ENCODE results near the gene INPP4A. TPM values are rescaled to one million over a fixed set of nuclear protein-coding genes. Genes with fewer than 3 reads are reported as not detected.
A peak's percentile ranks its signal among the peaks of the same experiment; 100 is the strongest.

Gene INPP4A
- total RNA-seq, 1 experiment from 2014 or later: 26.7 TPM

DNA sequence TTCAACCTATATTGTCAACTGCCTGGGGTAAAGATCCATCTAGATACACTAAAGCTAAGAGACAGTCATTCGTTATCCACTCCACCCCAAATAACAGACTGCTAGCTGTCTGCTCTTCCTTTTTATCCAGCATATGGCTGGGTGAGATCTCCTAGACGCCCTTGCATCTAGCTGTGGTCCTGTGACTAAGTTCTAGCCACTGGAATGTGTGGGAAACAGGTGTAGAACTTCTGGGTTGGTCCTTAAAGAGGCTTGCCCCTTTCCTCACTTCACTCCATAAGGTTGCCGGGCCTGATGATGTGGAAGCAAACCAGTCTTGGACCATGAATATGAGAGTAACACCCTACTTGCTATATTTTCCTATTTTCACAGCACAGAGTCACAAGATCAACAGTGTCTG, 160.4 kb downstream of the INPP4A start:
- CTCF ChIA-PET: no interaction called here
- intact Hi-C loops (cut with micrococcal nuclease; ENCODE audit: unreplicated experiment): no loop called here
- H3K4me1 Mint-ChIP-seq (ENCODE audit: low read depth, unreplicated experiment): peaks cover 23% of the 10 kb centered on the region
- no peaks in the 10 kb centered on the region for H3K27me3 Mint-ChIP-seq (ENCODE audit: unreplicated experiment)
- H3K4me3 Mint-ChIP-seq (ENCODE audit: low read depth, unreplicated experiment): no peak overlapping the region
- no TSS peak for BruUV-seq (replicated peaks)
- H3K9me3 Mint-ChIP-seq (ENCODE audit: low read depth, unreplicated experiment): no peaks in the 10 kb centered on the region
- H3K27ac Mint-ChIP-seq (ENCODE audit: unreplicated experiment): peak overlapping the region; percentile 33
- TF ChIP-seq, protein P1, sequence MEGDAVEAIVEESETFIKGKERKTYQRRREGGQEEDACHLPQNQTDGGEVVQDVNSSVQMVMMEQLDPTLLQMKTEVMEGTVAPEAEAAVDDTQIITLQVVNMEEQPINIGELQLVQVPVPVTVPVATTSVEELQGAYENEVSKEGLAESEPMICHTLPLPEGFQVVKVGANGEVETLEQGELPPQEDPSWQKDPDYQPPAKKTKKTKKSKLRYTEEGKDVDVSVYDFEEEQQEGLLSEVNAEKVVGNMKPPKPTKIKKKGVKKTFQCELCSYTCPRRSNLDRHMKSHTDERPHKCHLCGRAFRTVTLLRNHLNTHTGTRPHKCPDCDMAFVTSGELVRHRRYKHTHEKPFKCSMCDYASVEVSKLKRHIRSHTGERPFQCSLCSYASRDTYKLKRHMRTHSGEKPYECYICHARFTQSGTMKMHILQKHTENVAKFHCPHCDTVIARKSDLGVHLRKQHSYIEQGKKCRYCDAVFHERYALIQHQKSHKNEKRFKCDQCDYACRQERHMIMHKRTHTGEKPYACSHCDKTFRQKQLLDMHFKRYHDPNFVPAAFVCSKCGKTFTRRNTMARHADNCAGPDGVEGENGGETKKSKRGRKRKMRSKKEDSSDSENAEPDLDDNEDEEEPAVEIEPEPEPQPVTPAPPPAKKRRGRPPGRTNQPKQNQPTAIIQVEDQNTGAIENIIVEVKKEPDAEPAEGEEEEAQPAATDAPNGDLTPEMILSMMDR (IDR thresholded peaks at IDR 0.05; ENCODE audit: unreplicated experiment): no peak
- H3K36me3 Mint-ChIP-seq (ENCODE audit: insufficient read depth, unreplicated experiment): peaks cover 59% of the 10 kb centered on the region
- no peak for DNase-seq

DNA sequence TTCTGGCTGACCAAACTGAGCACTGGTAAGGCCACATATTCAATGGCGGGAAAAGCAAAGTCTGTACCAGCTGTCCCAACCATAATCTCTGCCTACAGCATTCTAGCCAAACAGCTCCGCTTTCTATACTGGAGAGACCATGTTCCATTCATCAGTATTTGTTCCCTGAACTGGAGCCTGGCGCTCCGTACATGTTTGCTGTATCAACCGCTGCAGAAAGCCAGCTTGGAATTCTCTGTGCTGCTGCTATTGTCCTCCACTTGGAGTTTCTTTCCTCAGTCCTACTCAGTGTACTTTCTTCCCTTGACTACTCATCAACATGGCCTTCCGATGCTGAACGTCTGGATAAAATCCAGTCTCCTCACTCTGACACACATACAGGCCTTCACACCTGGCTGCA, 161.8 kb downstream of the INPP4A start:
- DNase-seq: no peak
- TF ChIP-seq, protein P1 (IDR thresholded peaks at IDR 0.05; ENCODE audit: unreplicated experiment): no peak
- Mint-ChIP-seq H3K9me3 (ENCODE audit: low read depth, unreplicated experiment) (no peaks in the 10 kb centered on the region), H3K4me1 (ENCODE audit: low read depth, unreplicated experiment) (peaks cover 23% of the 10 kb centered on the region), H3K27me3 (ENCODE audit: unreplicated experiment) (no peaks in the 10 kb centered on the region), H3K36me3 (ENCODE audit: insufficient read depth, unreplicated experiment) (peaks cover 60% of the 10 kb centered on the region), H3K27ac (ENCODE audit: unreplicated experiment) (peak overlapping the region; percentile 42), H3K4me3 (ENCODE audit: low read depth, unreplicated experiment) (peak overlapping the region; percentile 96)
- CTCF ChIA-PET: no interaction called here
- intact Hi-C loops (cut with micrococcal nuclease; ENCODE audit: unreplicated experiment): no loop called here
- BruUV-seq (replicated peaks): no TSS peak

DNA sequence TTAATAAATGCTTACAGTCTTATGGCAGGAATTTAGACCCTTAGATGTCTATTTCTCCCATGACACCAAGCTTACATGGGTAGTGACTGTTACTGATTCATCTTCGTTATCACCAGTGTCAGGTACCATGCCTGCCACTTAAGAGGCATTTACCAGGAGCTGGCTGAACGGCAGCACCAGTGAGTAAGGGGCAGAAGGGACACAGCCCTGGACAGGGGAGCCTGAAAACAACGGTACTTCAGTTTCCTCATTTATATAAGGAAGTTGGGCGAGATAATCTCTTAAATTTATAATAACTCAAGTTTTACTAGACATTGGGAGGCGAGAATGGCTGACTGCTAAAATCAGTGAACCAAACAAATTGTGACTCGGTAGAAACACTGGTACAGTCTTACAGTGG, 162.4 kb downstream of the INPP4A start:
- H3K36me3 Mint-ChIP-seq (ENCODE audit: insufficient read depth, unreplicated experiment): peaks cover 57% of the 10 kb centered on the region
- no peaks in the 10 kb centered on the region for H3K27me3 Mint-ChIP-seq (ENCODE audit: unreplicated experiment)
- H3K9me3 Mint-ChIP-seq (ENCODE audit: low read depth, unreplicated experiment): no peaks in the 10 kb centered on the region
- peaks cover 23% of the 10 kb centered on the region for H3K4me1 Mint-ChIP-seq (ENCODE audit: low read depth, unreplicated experiment)
- CTCF ChIA-PET: no interaction called here
- H3K27ac Mint-ChIP-seq (ENCODE audit: unreplicated experiment): peak overlapping the region; percentile 42
- H3K4me3 Mint-ChIP-seq (ENCODE audit: low read depth, unreplicated experiment): peak overlapping the region; percentile 96
- BruUV-seq (replicated peaks): no TSS peak
- intact Hi-C loops (cut with micrococcal nuclease; ENCODE audit: unreplicated experiment): no loop called here
- DNase-seq: no peak
- TF ChIP-seq, protein P1 (IDR thresholded peaks at IDR 0.05; ENCODE audit: unreplicated experiment): no peak

DNA sequence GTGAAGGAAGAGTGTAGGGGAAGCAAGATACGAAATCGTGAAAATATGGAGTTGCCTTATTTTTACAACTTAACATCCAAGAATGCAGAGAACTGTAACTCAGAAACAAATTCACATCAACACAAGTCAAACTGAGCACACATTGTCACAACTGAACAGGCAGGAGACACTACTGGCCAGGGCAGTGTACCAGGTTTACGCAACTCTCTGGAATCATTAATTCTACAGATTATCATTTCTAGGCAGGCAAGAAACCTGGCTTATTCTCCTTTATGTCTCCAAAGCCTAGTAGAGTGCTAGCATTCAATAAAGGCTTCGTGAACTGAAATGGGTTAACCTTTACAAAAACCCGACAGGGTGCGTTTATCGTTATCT, 163.1 kb downstream of the INPP4A start:
- Mint-ChIP-seq H3K27me3 (ENCODE audit: unreplicated experiment) (no peaks in the 10 kb centered on the region), H3K4me3 (ENCODE audit: low read depth, unreplicated experiment) (peak overlapping the region; percentile 96), H3K27ac (ENCODE audit: unreplicated experiment) (peak overlapping the region; percentile 42), H3K36me3 (ENCODE audit: insufficient read depth, unreplicated experiment) (peaks cover 57% of the 10 kb centered on the region), H3K4me1 (ENCODE audit: low read depth, unreplicated experiment) (peaks cover 23% of the 10 kb centered on the region), H3K9me3 (ENCODE audit: low read depth, unreplicated experiment) (no peaks in the 10 kb centered on the region)
- intact Hi-C loops (cut with micrococcal nuclease; ENCODE audit: unreplicated experiment): no loop called here
- BruUV-seq (replicated peaks): TSS peak; percentile 55
- CTCF ChIA-PET: no interaction called here
- TF ChIP-seq, protein P1 (IDR thresholded peaks at IDR 0.05; ENCODE audit: unreplicated experiment): no peak
- DNase-seq: no peak
